K562 (cell line): Measurements from ENCODE around the gene U2AF1L4. TPM values are rescaled to one million over a fixed set of nuclear protein-coding genes. Genes with fewer than 3 reads are reported as not detected.

Experiments used
- ATAC-seq: fragments of 200-7000 bp; cut with Tn5 transposase; 3 replicates; pipeline ENCODE4 v1.9.1; 2020; ENCODE audit warnings: moderate library complexity
- BruUV-seq: library from RNA; stranded (reverse); fragments of 400-500 nt; replicated peaks from 2 replicates; lab custom pipeline; 2021; lab: Mats Ljungman, UMichigan
- CTCF ChIA-PET: fragments of 300-600 bp; formaldehyde crosslinking; extraction: SDS; loops from one replicate; lab custom pipeline; 2021; ENCODE audit warnings: low intra/inter-chr PET ratio; lab: Yijun Ruan, JAX
- POLR2A ChIA-PET: fragments of 300-600, 350-650 bp; sonication (Branson Sonifier 250); formaldehyde crosslinking; extraction: SDS; loops from one replicate; lab custom pipeline; 2021; ENCODE audit warnings: antibody characterized with exemption, inconsistent platforms; lab: Yijun Ruan, JAX
- DNase-seq, 4 experiments: peaks; one replicate each; pipeline versions ENCODE4 v3.0.0 to v3.0.0-alpha.2; 2011 to 2018; ENCODE audit warnings: low spot score in 3 of 4, mixed read lengths in 3 of 4; ENCODE audit errors: extremely low read depth in 1 of 4
- FAIRE-seq: peaks from 2 replicates; lab custom pipeline; 2011; peaks lifted over from hg19 to GRCh38; lab: Jason Lieb, UNC
- H2AFZ ChIP-seq: 2 replicates; pipeline ENCODE4 v1.6.0; 2011; ENCODE audit warnings: low read depth, low read length, control low read depth, inconsistent platforms
- H3K27ac ChIP-seq: fragments of 200-600 bp; 3 replicates; pipeline ENCODE4 v1.8.0; 2011; ENCODE audit warnings: low read depth, mild to moderate bottlenecking, control low read depth, inconsistent platforms, low read length, moderate library complexity, mixed read lengths; ENCODE audit errors: extremely low read depth
- H3K27me3 ChIP-seq, 2 experiments: fragments of 300-600 bp in 1 of 2; 2 replicates in 1 of 2; 3 replicates in 1 of 2; pipeline versions ENCODE4 v1.6.0 to v1.8.0; 2011; ENCODE audit warnings: inconsistent platforms in 2 of 2, low read length in 2 of 2, mild to moderate bottlenecking in 1 of 2, mixed read lengths in 1 of 2, moderate library complexity in 1 of 2; ENCODE audit not compliant: control insufficient read depth in 2 of 2, insufficient read depth in 2 of 2
- H3K36me3 ChIP-seq: fragments of 300-600 bp; 3 replicates; pipeline ENCODE4 v1.8.0; 2011; ENCODE audit warnings: mild to moderate bottlenecking, low read length, inconsistent platforms; ENCODE audit not compliant: control insufficient read depth, insufficient read depth
- H3K4me1 ChIP-seq, 2 experiments: fragments of 200-600 bp in 1 of 2; replicated peaks in 1 of 2; 2 replicates in 1 of 2; 3 replicates in 1 of 2; pipeline versions ENCODE4 v1.5.1 to v1.8.0; 2011; ENCODE audit warnings: inconsistent platforms in 2 of 2, low read length in 2 of 2, mild to moderate bottlenecking in 1 of 2, mixed read lengths in 1 of 2, moderate library complexity in 1 of 2; ENCODE audit not compliant: control insufficient read depth in 2 of 2, insufficient read depth in 2 of 2
- H3K4me2 ChIP-seq: 2 replicates; pipeline ENCODE4 v1.6.1; 2011; ENCODE audit warnings: low read length, control low read depth, inconsistent platforms, mixed read lengths; ENCODE audit not compliant: insufficient read depth
- H3K4me3 ChIP-seq: fragments of 200-600 bp; sonication (generic), shearing (Covaris generic); 2 replicates; pipeline ENCODE4 v1.5.1; 2016; ENCODE audit warnings: control low read depth, inconsistent platforms
- H3K79me2 ChIP-seq: fragments of 200-600 bp; 3 replicates; pipeline ENCODE4 v1.8.0; 2011; ENCODE audit warnings: low read length, inconsistent platforms; ENCODE audit not compliant: control insufficient read depth, insufficient read depth
- H3K9ac ChIP-seq, 2 experiments: 2 replicates each; pipeline versions ENCODE4 v1.6.0 to v1.6.1; 2011; ENCODE audit warnings: low read depth in 2 of 2, low read length in 2 of 2, control low read depth in 1 of 2, inconsistent platforms in 1 of 2, mild to moderate bottlenecking in 1 of 2, mixed read lengths in 1 of 2; ENCODE audit not compliant: insufficient read depth in 1 of 2
- H3K9me1 ChIP-seq: one replicate; pipeline ENCODE4 v1.6.0; 2011; ENCODE audit warnings: inconsistent platforms, mild to moderate bottlenecking, low read length, moderate library complexity; ENCODE audit not compliant: control insufficient read depth, insufficient read depth
- H3K9me3 ChIP-seq: replicated peaks from 2 replicates; pipeline ENCODE4 v1.5.1; 2011; ENCODE audit warnings: low read depth, low read length, inconsistent platforms; ENCODE audit not compliant: control insufficient read depth, insufficient read depth
- H4K20me1 ChIP-seq: replicated peaks from 2 replicates; pipeline ENCODE4 v1.6.1; 2011; ENCODE audit warnings: low read length, inconsistent platforms, mixed read lengths; ENCODE audit not compliant: control insufficient read depth, insufficient read depth
- PHF21A ChIP-seq: fragments of 450-650 bp; IDR thresholded peaks from 2 replicates; pipeline ENCODE4 v1.6.1; 2017; ENCODE audit warnings: low read depth, borderline replicate concordance
- POLR2G ChIP-seq: fragments of 200-400 bp; formaldehyde crosslinking; IDR thresholded peaks from 2 replicates; pipeline ENCODE4 v1.6.1; 2017; ENCODE audit warnings: low read depth, mild to moderate bottlenecking, antibody characterized with exemption, low read length, moderate library complexity
- RBFOX2 ChIP-seq: fragments of 200-400 bp; formaldehyde crosslinking; IDR thresholded peaks from 2 replicates; pipeline ENCODE4 v1.6.1; 2017; ENCODE audit warnings: low read depth, mild to moderate bottlenecking, low read length, moderate library complexity
- WGBS: fragments of 100-300 bp; shearing (Covaris generic); methylation state at CpG from one replicate; pipeline ENCODE4 v1.1.6; 2016; ENCODE audit warnings: low coverage, mixed read lengths; ENCODE audit not compliant: insufficient coverage; ENCODE audit errors: missing lambda C conversion rate; 5-methylcytosine and 5-hydroxymethylcytosine counted together
- in situ Hi-C: fragments of 300-500 bp; cut with MboI; formaldehyde crosslinking; loops from 4 replicates; pipeline ENCODE4 v1.15.0; 2018; ENCODE audit warnings: inconsistent platforms, mixed read lengths
- intact Hi-C: fragments of 100-400 bp; cut with micrococcal nuclease; formaldehyde crosslinking; loops from 2 replicates; pipeline ENCODE4 v1.14.2; 2022
- polyA plus RNA-seq, 8 experiments: library from polyadenylated mRNA; depleted of rRNA in 4 of 8; stranded (reverse) in 5 of 8; unstranded in 3 of 8; fragments of >200 nt; fragmentation: Nextera tagmentation in 2 of 8; fragmentation: Illumina TruSeq in 1 of 8; extraction: Ambion mirVana in 2 of 8; extraction: Trizol in 1 of 8; gene quantifications; 2 replicates each; pipeline versions ENCODE4 v1.2.1 to v1.2.3, GENCODE V29; 2011 to 2014; ENCODE audit warnings: inconsistent platforms in 1 of 8, missing spikeins in 1 of 8
- total RNA-seq, 7 experiments: library from RNA; depleted of rRNA in 6 of 7; stranded (reverse); fragments of >200 nt in 6 of 7; fragmentation: Illumina TruSeq in 2 of 7; extraction: Trizol in 2 of 7; gene quantifications; 2 replicates each; pipeline versions ENCODE4 v1.2.1 to v1.2.3, GENCODE V29; 2011 to 2021; ENCODE audit warnings: low replicate concordance in 1 of 7

Gene U2AF1L4
- total and polyA plus RNA-seq, 9 of the 15 experiments (the other 6 are each of a cell fraction or from before 2014, with no cell fraction given), result 8.4 to 19.5 (median 12.6) TPM

- no peak for DNase-seq
- Histone ChIP-seq H3K27ac (no peak overlapping the region), H3K36me3 (peaks cover 98% of the 10 kb centered on the region; the same call in 2 of the 3 replicates), H3K79me2 (no peaks in the 10 kb centered on the region), H3K4me2 (no peak overlapping the region), H3K9ac (no peak overlapping the region), H3K9me1 (no peaks in the 10 kb centered on the region), H2AFZ (no peak overlapping the region), H4K20me1 (0 out of 2 replicates have a peak, but pooled peaks cover 2% of the 10 kb centered on the region), H3K4me1 (peaks cover 0 to 4% of the 10 kb centered on the region in 2 experiments; a peak in 1 of 5 replicates), H3K4me3 (no peak overlapping the region), H3K9me3 (no peaks in the 10 kb centered on the region), H3K27me3 (no peaks in the 10 kb centered on the region)
- TF ChIP-seq RBFOX2 (peak; percentile 41), POLR2G (0 out of 2 replicates have a peak, but pooled peaks have one; percentile 12), PHF21A (no peak)
- 96% methylated on average over 18 of the region's 25 CpGs for WGBS
- intact Hi-C loops (no loop called here), in situ Hi-C loops (no loop called here)
- no TSS peak for BruUV-seq
- no peak for FAIRE-seq
- CTCF ChIA-PET, result no interaction called here
- no peak for ATAC-seq
- POLR2A ChIA-PET, result interaction anchor here (1.7 to 2.9 kb wide), 3 partner anchors 9 to 13 kb away, joined by 7 to 18 read pairs (median 12); partner anchors contain the start of gene KMT2B
Measured at GRCh38 chr19:35727053-35727955, 17.9 kb downstream of the U2AF1L4 start.
